GM21737 (cell line): ENCODE results near the gene PADI3.

ENCODE experiments used
- ATAC-seq: cut with Tn5 transposase; IDR thresholded peaks from one replicate; pipeline ENCODE4 v1.9.1; 2021; ENCODE audit warnings: mild to moderate bottlenecking, moderate library complexity; ENCODE audit not compliant: unreplicated experiment

The PADI3 gene

DNA sequence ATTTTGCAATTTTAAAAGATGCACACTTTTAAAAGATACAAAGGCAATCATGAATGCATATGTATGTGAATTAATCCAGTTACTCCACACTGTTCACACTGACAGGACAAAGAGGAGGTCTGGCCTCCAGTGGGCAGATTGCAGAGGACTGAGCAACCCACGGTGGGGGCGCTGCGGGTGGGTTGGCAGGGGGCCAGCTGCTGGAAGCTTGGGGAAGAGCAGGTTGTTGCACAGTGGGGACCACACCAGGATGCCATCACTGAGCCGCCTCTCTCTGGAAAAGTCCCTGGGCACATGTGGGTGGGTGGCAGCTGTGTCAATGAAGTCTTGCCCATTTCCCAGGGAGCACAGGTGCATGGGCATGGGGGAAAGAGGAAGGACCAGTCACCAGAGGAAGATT is 46.4 kb downstream of the PADI3 start:
- no peak for ATAC-seq

DNA sequence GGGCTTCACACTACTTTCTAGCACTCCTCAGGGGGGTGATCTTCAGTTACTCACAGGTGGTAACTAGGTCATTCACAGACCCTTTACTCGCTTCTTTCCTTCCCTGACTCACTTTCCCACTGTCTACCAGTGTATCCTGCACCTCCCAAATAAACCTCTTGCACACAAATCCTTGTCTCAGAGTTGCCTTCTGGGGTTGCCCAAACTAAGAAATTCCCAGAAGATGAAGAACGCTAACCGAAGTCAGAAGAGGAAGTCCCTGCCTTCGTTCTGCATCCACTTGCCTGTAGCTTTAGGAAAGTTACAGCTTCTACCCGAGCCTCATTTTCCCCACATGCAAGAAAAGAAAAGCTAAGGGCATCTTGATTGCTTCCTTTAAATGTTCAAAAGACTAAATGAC is 47.2 kb downstream of the PADI3 start:
- no peak for ATAC-seq

GRCh38 chr1:17297991-17298390 is 49.1 kb downstream of the PADI3 start:
- no peak for ATAC-seq

DNA sequence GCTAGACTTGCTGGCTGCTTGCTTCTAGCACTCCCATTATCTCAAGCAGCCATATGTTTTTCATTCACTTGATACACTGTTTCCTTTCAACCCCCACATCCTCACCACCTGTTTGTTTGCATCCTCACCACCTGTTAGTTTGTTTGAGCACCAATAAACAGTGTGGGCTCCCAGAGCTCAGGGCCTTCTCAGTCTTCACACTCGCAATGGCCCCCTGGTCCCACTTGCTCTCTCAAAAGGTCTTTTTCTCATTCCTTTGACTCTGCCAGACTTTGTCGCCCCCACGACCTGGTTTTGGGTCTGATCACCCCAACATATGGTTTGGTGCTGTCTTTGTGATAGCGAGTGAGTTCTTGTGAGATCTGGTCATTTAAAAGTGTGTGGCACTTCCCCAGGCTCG is 52.9 kb downstream of the PADI3 start:
- ATAC-seq = no peak

GRCh38 chr1:17304151-17304825 is 55.4 kb downstream of the PADI3 start:
- no peak for ATAC-seq

GRCh38 chr1:17304826-17305175 is 55.9 kb downstream of the PADI3 start:
- ATAC-seq = no peak

DNA sequence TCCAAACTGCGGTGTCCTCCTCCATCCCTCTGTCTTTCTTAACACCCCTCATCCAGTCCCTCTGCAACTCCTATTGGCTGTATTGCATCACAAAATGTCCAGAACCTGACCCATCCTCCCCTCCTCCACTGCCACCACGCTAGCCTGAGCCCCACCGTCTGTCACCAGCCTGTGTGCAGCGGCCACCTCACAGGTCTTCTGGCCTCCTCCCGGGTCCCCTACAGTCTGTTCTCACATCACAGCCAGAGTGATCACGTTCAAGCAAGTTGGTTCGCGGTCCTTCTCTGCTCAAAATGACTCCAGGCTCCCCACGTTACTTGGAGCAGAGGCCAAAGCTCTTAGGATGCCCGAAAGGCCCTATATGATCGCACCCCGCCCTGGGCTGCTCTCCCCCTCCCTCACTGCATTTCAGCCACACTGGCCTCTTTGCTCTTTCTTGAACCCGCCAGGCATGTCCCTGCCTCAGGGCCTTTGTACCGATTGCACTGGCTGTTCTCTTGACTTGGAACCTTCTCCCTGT is 56.7 kb downstream of the PADI3 start:
- ATAC-seq = no peak

GRCh38 chr1:17306407-17306806 is 57.5 kb downstream of the PADI3 start:
- ATAC-seq = no peak

DNA sequence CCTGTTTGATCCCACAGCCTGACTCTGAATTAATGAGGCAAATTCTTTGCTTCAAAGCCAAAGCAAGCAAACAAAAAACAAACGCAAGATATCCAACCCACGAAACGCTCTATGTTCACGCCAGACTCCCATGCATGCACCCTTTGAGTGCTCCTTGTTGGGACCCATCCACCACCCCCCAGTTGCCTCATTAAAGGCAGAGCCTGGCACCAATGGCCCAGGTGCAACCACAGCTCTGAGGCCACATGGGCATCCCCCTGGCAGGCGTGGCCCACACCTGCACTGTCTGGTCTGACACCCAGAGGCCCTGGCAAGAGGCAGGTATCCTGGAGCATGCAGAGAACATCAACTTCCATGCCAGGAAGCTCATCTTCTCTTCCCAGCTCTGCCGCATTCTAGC is 58.0 kb downstream of the PADI3 start:
- ATAC-seq = no peak

- no peak for ATAC-seq
Measured at GRCh38 chr1:17307329-17307728, 58.4 kb downstream of the PADI3 start.

DNA sequence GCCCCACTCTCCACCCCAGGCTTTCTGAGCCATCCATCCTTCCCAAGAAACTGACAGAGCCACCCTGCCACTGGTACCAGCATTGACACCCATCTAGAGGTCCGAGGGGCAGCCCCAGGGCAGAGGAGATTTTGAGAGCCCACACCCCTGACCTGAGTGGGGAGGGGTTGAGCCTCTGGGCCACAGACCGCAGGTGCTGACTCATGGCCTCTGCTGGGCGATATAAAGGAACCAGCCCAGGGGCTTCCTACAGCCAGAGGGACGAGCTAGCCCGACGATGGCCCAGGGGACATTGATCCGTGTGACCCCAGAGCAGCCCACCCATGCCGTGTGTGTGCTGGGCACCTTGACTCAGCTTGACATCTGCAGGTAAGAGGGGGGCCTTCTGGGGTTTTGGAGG is 59.0 kb downstream of the PADI3 start, which contains the start of gene PADI4:
TSS of gene PADI4 (plus strand) at position 252 of the 400 bp plus-strand sequence. CDS start at position 278, 26 bp downstream.
- ATAC-seq = no peak

DNA sequence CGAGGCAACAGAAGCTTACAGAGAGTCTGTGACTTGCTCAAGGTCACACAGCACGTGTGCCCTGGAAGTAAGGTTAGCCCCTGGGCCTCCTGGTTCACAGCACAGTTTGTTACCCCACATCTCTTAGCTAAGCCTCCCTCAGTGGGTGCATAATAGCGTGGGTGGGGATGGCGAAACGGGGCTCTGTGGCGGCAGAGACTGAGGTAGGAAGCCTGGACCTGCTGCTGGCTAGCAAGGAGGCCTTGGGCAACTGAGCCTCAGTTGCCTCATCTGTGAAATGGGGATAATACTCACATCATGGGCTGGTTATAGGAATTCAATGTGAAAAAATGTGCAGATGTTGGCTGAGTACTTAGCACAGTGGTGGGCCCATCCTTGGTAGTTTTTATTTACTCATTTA is 59.7 kb downstream of the PADI3 start:
- ATAC-seq = no peak

DNA sequence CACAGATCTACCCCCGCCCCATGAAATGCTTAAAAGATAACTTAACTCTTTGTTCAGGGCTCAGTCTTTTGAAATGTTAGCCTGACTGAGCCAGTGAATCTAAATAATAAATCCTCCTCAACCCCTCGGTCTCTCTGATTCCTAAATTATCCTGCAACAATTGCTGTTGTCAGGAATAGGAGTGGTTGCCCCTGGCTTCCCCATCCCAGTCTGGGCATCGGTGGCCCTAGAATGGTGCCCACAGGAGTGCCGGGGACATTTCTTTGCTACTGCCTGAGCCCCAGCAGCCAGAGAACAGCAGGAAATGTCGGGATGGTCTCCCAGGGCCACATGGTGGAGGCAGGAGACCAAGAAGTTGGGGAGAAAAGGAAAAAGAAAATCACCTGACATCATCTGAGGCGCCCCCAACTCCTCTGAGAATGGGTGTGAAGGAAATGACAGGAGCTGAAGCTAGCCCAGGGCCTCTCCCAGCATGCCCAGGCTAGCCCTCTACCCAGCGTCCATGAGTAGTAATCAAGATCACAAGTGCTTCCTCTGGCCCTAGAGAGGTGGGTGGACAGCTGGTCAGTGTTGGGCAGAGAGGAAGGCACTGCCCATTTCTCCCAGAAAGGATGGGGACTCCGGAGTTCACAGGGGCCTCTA is 60.6 kb downstream of the PADI3 start:
- no peak for ATAC-seq

- no peak for ATAC-seq
Measured at GRCh38 chr1:17310068-17310640, 61.3 kb downstream of the PADI3 start.

DNA sequence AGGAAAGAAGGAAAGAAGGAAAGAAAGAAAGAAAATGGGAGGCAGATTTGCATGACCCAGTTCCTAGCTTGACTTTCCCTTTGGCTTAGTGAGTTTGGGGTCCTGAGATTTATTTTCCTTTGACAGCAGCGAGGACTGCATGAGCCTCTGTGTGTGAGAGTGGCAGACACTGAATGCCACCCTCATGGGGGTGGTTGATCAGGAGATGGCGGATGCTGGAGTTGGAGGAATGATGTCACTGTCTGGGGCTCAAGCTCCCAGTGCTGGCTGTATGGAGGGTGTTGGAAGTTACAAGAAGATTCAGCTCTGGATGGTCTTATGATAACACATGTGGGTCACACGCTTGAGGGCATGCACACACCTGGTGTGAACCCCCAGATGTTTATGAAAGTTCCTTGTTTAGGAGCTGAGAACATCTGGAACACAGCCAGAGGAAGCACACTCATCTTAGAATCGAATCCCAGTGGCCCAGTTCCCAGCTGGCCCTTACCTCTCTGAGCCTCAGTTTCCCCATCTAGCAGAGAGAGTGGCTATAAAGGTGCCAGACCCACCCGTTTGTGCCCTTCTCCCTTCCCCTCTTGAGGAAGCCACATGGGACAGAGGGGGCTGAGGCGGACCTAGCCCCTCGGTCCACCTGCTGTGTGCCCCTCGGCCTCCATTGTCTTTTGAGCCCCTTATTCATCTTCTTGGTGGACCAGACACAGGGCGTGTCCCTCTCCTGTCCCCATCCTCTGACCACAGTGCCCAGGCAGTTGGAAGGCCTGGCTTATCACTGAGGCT is 64.8 kb downstream of the PADI3 start:
- no peak for ATAC-seq

DNA sequence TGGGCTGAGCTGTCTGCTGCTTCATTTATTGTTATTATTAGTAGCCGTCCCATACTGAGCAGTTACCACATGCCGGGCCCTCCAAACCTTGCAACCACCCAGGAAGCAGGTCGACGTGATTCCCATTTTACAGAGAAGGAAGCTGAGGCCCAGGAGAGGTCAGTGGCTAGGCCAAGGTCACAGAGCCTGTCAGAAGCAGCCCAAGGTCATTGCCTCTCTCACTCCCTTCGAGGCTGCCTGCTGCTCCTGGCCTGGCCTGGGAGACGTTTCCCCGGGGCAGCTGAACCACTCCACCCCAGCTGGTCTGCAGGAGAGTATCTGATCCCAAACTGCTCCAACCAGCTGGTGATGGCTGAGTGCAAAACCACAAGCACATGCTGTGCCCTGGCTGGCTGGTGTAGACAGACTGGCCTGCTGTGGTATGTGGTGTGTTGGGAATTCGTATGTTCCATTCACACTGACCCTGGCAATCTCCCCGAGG is 65.6 kb downstream of the PADI3 start:
- ATAC-seq = no peak

DNA sequence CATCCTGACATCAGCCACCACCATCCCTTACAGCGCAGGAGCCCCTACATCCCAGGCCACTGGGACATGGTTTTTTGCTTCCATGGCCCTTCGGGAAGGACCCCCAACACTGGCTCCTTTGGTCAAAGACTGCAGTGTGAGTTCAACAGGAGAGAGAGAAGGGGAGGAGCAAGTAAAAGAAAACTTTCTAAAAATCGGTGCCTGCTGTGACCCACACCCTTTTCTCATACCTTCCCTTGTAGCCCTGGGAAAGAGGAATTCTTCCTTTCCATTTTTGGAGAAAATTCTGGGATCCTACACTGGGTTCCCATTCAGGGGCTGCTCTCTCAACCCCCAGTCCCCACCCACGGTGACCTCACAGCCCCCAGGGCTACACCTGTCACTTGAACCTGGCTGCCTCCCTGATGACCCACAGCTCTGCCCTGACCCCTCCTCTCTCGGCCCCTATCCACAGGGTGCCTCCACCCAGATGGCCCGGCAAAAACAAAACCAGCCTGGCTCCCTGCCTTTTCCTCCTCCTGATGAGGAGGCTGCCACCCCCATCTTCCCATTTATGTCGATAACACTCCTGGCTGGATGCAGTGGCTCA is 66.7 kb downstream of the PADI3 start:
- no peak for ATAC-seq

DNA sequence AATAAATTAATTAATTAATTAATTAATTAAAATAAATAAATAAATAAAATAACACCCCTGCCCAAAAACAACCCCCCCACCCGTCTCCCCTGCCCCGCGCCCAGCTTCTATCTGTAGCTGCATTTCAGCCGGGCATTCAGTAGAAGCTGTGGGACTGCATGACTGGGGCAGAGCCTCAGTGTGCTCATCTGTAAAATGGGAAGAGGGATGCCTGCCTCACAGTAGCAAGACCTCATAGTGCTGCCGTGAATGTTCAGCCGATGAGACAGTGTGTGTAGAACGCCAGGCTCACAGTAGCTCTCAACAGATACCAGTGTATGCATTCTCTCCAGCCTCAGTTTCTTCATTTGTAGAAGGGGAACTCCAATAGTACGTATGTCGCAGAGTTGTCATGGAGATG is 67.8 kb downstream of the PADI3 start:
- ATAC-seq = no peak

DNA sequence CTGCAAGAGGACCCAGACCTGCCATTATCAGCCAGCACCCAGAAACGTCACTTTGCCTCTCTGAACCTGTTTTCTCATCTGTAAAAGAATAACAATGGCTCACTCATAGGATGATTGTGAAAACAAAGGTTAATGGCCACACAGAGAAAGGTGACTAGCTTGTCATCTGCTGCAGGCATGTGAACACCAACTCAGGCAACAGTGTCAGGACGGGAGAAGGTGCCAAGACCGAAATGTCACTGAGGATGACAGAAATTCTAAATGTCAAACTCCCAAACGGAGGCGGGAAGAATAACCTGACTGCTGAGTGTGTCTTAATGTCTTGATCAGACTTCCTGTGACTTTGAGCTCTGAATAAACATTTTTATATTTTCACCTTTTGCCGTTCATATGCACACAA is 69.4 kb downstream of the PADI3 start:
- ATAC-seq = no peak

DNA sequence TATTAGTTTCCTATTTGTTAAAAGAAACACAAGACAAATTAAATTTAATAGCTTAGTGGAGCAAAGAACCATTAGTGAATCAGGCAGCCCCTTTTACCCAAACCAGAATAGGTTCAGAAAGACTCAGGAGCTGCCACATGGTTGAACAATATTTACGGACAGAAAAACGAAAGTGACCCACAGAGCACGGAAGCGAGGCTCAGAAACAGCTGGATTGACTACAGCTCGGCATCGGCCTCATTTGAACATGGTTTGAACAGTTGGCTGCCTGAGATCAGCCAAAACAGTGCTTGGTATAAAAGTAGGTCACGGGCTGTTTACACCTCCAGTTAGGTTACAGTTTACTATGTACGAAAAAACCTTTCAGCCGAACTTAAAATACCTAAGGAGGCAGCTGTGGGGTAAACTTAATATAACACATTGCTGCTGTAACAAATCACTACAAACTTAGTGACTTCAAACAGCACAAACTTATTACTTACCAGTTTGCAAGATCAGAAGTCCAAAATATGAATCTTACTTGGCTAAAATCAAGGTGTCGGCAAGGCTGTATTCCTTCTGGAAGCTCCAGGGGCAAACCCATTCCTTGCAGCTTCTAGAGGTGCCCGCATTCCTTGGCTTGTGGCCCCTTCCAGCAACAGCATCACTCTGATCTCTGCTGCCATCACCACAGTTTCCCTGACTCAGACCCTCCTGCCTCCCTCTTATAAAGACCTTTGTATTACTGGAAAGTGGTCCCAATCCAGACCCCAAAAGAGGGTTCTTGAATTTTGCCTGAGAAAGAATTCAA is 70.9 kb downstream of the PADI3 start:
- ATAC-seq = no peak
